ENCODE results near the gene PDLIM7. TPM values are rescaled to one million over a fixed set of nuclear protein-coding genes. Genes with fewer than 3 reads are reported as not detected.
A peak's percentile ranks its signal among the peaks of the same experiment; 100 is the strongest.

Gene PDLIM7
- total and polyA plus RNA-seq, 2 of the 8 experiments (the other 6 are each of a cell fraction or from before 2014, with no cell fraction given): 67.3 to 94.2 TPM

DNA sequence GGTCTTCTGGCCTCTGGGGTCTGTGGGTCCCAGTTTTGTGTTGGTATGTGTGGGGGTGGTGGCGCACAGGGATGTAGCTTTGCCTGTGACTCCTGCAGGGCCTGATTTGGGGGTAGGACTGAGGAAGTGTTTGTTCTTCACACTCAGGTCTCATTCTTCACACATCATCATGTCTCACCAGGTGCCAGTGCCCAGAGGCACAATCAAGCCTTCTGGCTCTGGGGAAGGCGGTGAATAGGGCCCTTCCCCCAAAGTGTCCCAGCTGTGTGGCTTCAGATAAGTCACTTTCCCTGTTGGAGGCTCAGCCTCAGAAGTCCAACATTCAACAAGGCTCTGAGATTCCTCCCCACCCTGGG, 29.1 kb downstream of the PDLIM7 start:
- H2BK12ac ChIP-seq (ENCODE audit: low read depth, low read length): no peak overlapping the region
- 0 out of 2 replicates have a peak overlapping the region, but pooled peaks have one; percentile 26 for H3K27ac ChIP-seq (ENCODE audit: low read depth, low read length)
- H3K4me1 ChIP-seq (replicated peaks in 1 of 4; ENCODE audit: control insufficient read depth in 3 of 4, insufficient read depth in 4 of 4, low read length in 3 of 4): peaks cover 11 to 30% (median 28%) of the 10 kb centered on the region in 4 experiments
- H2AFZ ChIP-seq (ENCODE audit: low read length): no peak overlapping the region
- no peak overlapping the region for H2BK5ac ChIP-seq (ENCODE audit: low read depth, low read length)
- no peak overlapping the region for H2BK15ac ChIP-seq (ENCODE audit: low read length)
- WGBS, 2 experiments (ENCODE audit: extremely low coverage in 1 of 2, insufficient coverage in 1 of 2, insufficient read length in 1 of 2, insufficient replicate concordance in 2 of 2, low coverage in 1 of 2, low lambda C conversion rate in 2 of 2, missing lambda C conversion rate in 1 of 2): 100% methylated on average over 2 of the region's 2 CpGs; no CpG with 5 or more reads in 1 of the 2 experiments
- H3K4me3 ChIP-seq (ENCODE audit: extremely low read depth in 1 of 4, insufficient read depth in 2 of 4, low read depth in 3 of 4, low read length in 4 of 4): no peak overlapping the region
- H3K56ac ChIP-seq (replicated peaks; ENCODE audit: insufficient read length, low read depth, low read length): no peak overlapping the region
- no peaks in the 10 kb centered on the region for H3K27me3 ChIP-seq (replicated peaks in 1 of 4; ENCODE audit: control insufficient read depth in 3 of 4, extremely low read depth in 1 of 4, insufficient read depth in 3 of 4, low read length in 3 of 4)
- no peaks in the 10 kb centered on the region; the same call in 1 of the 2 replicates for H3K23me2 ChIP-seq (ENCODE audit: low read depth, low read length)
- H3K4ac ChIP-seq (replicated peaks; ENCODE audit: insufficient read length, low read depth, low read length): no peak overlapping the region
- FAIRE-seq (no peak), DNase-seq (ENCODE audit: low read depth in 1 of 2, low spot score in 2 of 2) (no peak)
- H4K91ac ChIP-seq (replicated peaks; ENCODE audit: insufficient read length, low read length): no peak overlapping the region
- H3K23ac ChIP-seq (ENCODE audit: insufficient read length): no peak overlapping the region
- no peak overlapping the region for H3K18ac ChIP-seq (ENCODE audit: extremely low read depth, low read length)
- H3K36me3 ChIP-seq (ENCODE audit: control insufficient read depth in 2 of 4, insufficient read depth in 4 of 4, low read length in 3 of 4): peaks cover 36 to 66% (median 49%) of the 10 kb centered on the region in 4 experiments
- H4K20me1 ChIP-seq (replicated peaks in 1 of 2; ENCODE audit: control insufficient read depth in 1 of 2, insufficient read depth in 2 of 2, low read length in 2 of 2): peaks cover 32 to 45% of the 10 kb centered on the region in 2 experiments
- H4K5ac ChIP-seq (ENCODE audit: insufficient read length, low read depth, low read length): no peak overlapping the region
- ChIA-PET CTCF (ENCODE audit: partially characterized antibody) (interaction anchor here (0.9 to 7.9 kb wide), 9 partner anchors 9 to 158 kb away, joined by 3 to 64 read pairs (median 3); no protein-coding TSS in a partner anchor), POLR2A (ENCODE audit: partially characterized antibody) (interaction anchor here (0.8 to 67.5 kb wide), 4 partner anchors 1 to 156 kb away, joined by 3 to 3349 read pairs (median 1676); partner anchors contain the start of genes DBN1, DDX41, DOK3 and PDLIM7)
- no peak overlapping the region for H3K14ac ChIP-seq (ENCODE audit: insufficient read length)
- H4K8ac ChIP-seq (ENCODE audit: extremely low read depth, insufficient read depth, low read length): peak overlapping the region; percentile 72
- peaks cover 22% of the 10 kb centered on the region for H3K79me1 ChIP-seq (ENCODE audit: low read depth, low read length)
- TF ChIP-seq TCF12 (IDR thresholded peaks at IDR 0.05; ENCODE audit: low read depth, low read length) (no peak), RFX5 (IDR thresholded peaks at IDR 0.05; ENCODE audit: borderline replicate concordance, low read depth, low read length) (no peak), YY1 (IDR thresholded peaks at IDR 0.05; ENCODE audit: low read depth, low read length) (no peak), CHD1 (IDR thresholded peaks at IDR 0.05; ENCODE audit: low read depth, low read length) (no peak), FOSL1 (IDR thresholded peaks at IDR 0.05; ENCODE audit: insufficient read depth, low read depth, low read length) (no peak), TAF1 (IDR thresholded peaks at IDR 0.05; ENCODE audit: low read depth, low read length) (no peak), CTBP2 (IDR thresholded peaks at IDR 0.05; ENCODE audit: borderline replicate concordance, insufficient read depth, insufficient read length, low read length) (no peak), SRF (IDR thresholded peaks at IDR 0.05; ENCODE audit: low read depth, low read length) (no peak), TAF7 (optimal IDR thresholded peaks at IDR 0.05; ENCODE audit: borderline replicate concordance, low read depth, low read length) (no peak), SIRT6 (IDR thresholded peaks at IDR 0.05; ENCODE audit: low read length) (no peak), CBX5 (IDR thresholded peaks at IDR 0.05; ENCODE audit: low read depth, low read length) (no peak), KDM1A (IDR thresholded peaks at IDR 0.05; ENCODE audit: borderline replicate concordance, low read length) (no peak), CREB1 (IDR thresholded peaks at IDR 0.05) (no peak), SIN3A (conservative IDR thresholded peaks at IDR 0.05 in 1 of 2, IDR thresholded peaks at IDR 0.05 in 1 of 2; ENCODE audit: low read depth in 1 of 2, low read length in 2 of 2) (no peak)
- peaks cover 14 to 54% of the 10 kb centered on the region in 2 experiments for H3K79me2 ChIP-seq (ENCODE audit: control insufficient read depth in 1 of 2, insufficient read depth in 2 of 2, low read length in 2 of 2)
- H3K4me2 ChIP-seq (ENCODE audit: insufficient read depth in 1 of 2, low read depth in 2 of 2, low read length in 2 of 2): no peak overlapping the region
- no peak overlapping the region for H2BK120ac ChIP-seq (replicated peaks; ENCODE audit: low read depth, low read length)
- no peak overlapping the region; a peak in 3 of 7 replicates for H3K9ac ChIP-seq (replicated peaks in 1 of 4; ENCODE audit: extremely low read depth in 1 of 4, low read depth in 3 of 4, low read length in 3 of 4)
- peaks cover 0 to 4% of the 10 kb centered on the region in 2 experiments; a peak in 2 of 4 replicates for H3K9me3 ChIP-seq (ENCODE audit: insufficient read depth in 2 of 2, low read depth in 1 of 2, low read length in 1 of 2)
- H2AK5ac ChIP-seq (ENCODE audit: low read depth, low read length): no peak overlapping the region
- no peak overlapping the region for H2BK20ac ChIP-seq (ENCODE audit: low read length)

Data from H1 (cell line).